ENCODE measurements around the gene MFAP5. TPM values are rescaled to one million over a fixed set of nuclear protein-coding genes. Genes with fewer than 3 reads are reported as not detected.

Gene MFAP5
- total RNA-seq, 2 donors from 2014 or later: not detected

Other genes with a start within 250 kb of the MFAP5 start
- not detected for gene CLEC6A, start 206.9 kb downstream of the MFAP5 start, total RNA-seq
- gene CLEC4D, start 149.3 kb downstream of the MFAP5 start, total RNA-seq: not detected
- not detected for gene CLEC4E, start 121.9 kb downstream of the MFAP5 start, total RNA-seq
- not detected for gene AICDA, start 50.0 kb downstream of the MFAP5 start, total RNA-seq
- gene RIMKLB, start 35.2 kb upstream of the MFAP5 start, total RNA-seq: 1 to 10 TPM in 1 of 2 donors, under 1 TPM in 1; 0.95 to 1.4 TPM
- not detected for gene A2ML1, start 159.8 kb upstream of the MFAP5 start, total RNA-seq

All from activated T-helper 17 cell treated with anti-CD3 and anti-CD28 coated beads, Interleukin-2, amount 50 U/mL, for 72 hours (primary cell).